Upper lobe of right lung (tissue), 1 donor: ENCODE data around the gene ADAMTSL3. TPM values are rescaled to one million over a fixed set of nuclear protein-coding genes. Genes with fewer than 3 reads are reported as not detected.
A peak's percentile ranks its signal among the peaks of the same experiment; 100 is the strongest.

Experiments used
- ATAC-seq: fragments of 200-7000 bp; cut with Tn5 transposase; one replicate; pipeline ENCODE4 v1.9.1; 2020; ENCODE audit warnings: mild to moderate bottlenecking, moderate library complexity
- DNase-seq: peaks from one replicate; pipeline ENCODE4 v3.0.0-alpha.2; 2020
- H3K27ac ChIP-seq: fragments of 200-600 bp; one replicate; pipeline ENCODE4 v1.8.0; 2022
- H3K27me3 ChIP-seq: fragments of 200-600 bp; one replicate; pipeline ENCODE4 v1.8.0; 2022; ENCODE audit warnings: mild to moderate bottlenecking
- H3K36me3 ChIP-seq: fragments of 200-600 bp; one replicate; pipeline ENCODE4 v1.8.0; 2022
- H3K4me1 ChIP-seq: fragments of 200-600 bp; one replicate; pipeline ENCODE4 v1.8.0; 2022
- H3K4me3 ChIP-seq: fragments of 200-600 bp; one replicate; pipeline ENCODE4 v1.8.0; 2022; ENCODE audit warnings: mild to moderate bottlenecking
- H3K9me3 ChIP-seq: fragments of 200-600 bp; one replicate; pipeline ENCODE4 v1.8.0; 2022
- intact Hi-C: fragments of 100-400 bp; cut with DNase I; formaldehyde crosslinking; loops from one replicate; pipeline ENCODE4 v1.11.0; 2022
- total RNA-seq: library from RNA; stranded (reverse); fragmentation: NEBNext Ultra II Directional; extraction: Animal tissue kit (Norgen Biotek cat#: 25700); gene quantifications from one replicate; pipeline ENCODE4 v1.2.1, GENCODE V29; 2021
- TF ChIP-seq, protein P1 (sequence below): fragments of 200-600 bp; IDR thresholded peaks from one replicate; pipeline ENCODE4 v1.8.0; 2022; ENCODE audit warnings: antibody characterized with exemption
- donor health status: DM: no; HTN: yes; CAD: no; lungs with severe emphysema.

The ADAMTSL3 gene
- total RNA-seq, 1 donor from 2014 or later = 26.2 TPM

GRCh38 chr15:83652626-83653204 is 1.2 kb upstream of the ADAMTSL3 start:
- Histone ChIP-seq H3K27me3 (peaks cover 12% of the 10 kb centered on the region), H3K36me3 (no peaks in the 10 kb centered on the region), H3K4me3 (no peak overlapping the region), H3K4me1 (no peaks in the 10 kb centered on the region), H3K9me3 (no peaks in the 10 kb centered on the region), H3K27ac (no peak overlapping the region)
- TF ChIP-seq, protein P1, sequence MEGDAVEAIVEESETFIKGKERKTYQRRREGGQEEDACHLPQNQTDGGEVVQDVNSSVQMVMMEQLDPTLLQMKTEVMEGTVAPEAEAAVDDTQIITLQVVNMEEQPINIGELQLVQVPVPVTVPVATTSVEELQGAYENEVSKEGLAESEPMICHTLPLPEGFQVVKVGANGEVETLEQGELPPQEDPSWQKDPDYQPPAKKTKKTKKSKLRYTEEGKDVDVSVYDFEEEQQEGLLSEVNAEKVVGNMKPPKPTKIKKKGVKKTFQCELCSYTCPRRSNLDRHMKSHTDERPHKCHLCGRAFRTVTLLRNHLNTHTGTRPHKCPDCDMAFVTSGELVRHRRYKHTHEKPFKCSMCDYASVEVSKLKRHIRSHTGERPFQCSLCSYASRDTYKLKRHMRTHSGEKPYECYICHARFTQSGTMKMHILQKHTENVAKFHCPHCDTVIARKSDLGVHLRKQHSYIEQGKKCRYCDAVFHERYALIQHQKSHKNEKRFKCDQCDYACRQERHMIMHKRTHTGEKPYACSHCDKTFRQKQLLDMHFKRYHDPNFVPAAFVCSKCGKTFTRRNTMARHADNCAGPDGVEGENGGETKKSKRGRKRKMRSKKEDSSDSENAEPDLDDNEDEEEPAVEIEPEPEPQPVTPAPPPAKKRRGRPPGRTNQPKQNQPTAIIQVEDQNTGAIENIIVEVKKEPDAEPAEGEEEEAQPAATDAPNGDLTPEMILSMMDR = no peak
- intact Hi-C loops = no loop called here
- no peak for ATAC-seq
- DNase-seq = no peak

DNA sequence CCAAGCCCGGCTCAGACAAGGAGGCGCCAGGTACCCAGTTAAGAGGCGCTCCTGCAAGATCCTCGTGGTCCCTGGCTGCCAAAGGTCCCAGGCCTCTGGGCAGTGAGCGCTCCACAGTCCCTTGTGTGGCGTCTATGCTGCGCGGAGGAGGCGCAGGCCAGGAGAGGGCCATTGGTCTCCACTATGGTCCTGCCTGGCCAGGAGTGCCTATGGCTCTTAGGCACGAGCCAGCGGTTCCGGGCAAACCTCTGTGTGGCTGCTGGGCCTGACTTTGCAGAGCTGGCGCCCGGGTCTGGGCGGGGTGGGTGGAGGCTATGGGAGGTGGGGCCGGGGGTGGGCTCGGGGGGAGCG is 660 bp upstream of the ADAMTSL3 start:
- intact Hi-C loops = no loop called here
- TF ChIP-seq, protein P1 = no peak
- DNase-seq (no peak), ATAC-seq (peak; percentile 32)
- no peaks in the 10 kb centered on the region for H3K4me1 ChIP-seq
- no peak overlapping the region for H3K27ac ChIP-seq
- H3K27me3 ChIP-seq = peaks cover 12% of the 10 kb centered on the region
- no peaks in the 10 kb centered on the region for H3K36me3 ChIP-seq
- H3K9me3 ChIP-seq = no peaks in the 10 kb centered on the region
- H3K4me3 ChIP-seq = peak overlapping the region; percentile 16

DNA sequence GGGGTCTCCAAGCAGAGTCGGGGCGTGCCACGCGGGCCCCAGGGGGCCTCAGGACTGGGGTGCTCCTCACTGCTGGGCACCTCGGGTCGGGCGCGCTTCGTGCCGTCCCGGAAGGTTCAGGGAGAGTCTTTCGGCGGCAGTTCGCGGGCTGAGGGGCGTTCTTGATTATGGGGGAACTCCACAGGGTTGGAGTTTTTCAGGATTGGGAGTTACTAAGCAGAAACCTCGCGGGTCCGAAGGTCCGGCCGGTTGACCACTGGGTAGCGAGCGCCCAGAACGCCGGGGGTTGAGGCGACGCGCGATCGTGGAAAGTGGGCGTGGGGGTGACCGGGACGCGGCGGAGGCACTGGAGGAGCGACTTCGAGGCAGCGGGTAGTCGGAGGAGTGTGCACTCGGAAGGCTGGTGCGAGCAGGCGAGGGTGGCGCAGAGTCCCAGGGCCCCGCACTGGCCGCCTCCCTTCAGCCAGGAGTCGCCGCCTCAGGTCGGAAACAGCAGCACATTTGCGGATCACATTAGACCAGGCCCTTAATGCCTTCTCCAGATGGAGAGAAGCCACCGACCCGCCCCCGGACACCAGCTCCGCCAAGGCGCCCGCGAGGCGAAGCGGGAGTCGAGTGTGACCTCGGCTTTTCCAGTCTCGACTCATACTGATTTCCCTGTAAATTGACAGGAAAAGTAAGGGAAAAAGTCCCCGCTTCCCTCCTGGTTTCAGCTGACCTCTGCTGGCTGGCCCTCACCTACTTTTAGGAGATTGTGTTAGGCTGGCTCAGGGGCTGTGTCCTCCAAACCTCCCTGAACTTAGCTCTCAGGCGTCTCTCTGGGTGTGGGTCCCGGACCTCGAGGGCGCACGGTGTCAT is 685 bp downstream of the ADAMTSL3 start:
- H3K4me3 ChIP-seq = peak overlapping the region; percentile 52
- TF ChIP-seq, protein P1 = no peak
- H3K27ac ChIP-seq = peak overlapping the region; percentile 47
- intact Hi-C loops = no loop called here
- H3K27me3 ChIP-seq = peaks cover 12% of the 10 kb centered on the region
- no peaks in the 10 kb centered on the region for H3K36me3 ChIP-seq
- ATAC-seq = peak; percentile 6
- no peaks in the 10 kb centered on the region for H3K4me1 ChIP-seq
- no peak for DNase-seq
- no peaks in the 10 kb centered on the region for H3K9me3 ChIP-seq

GRCh38 chr15:83655237-83655616 is 1.3 kb downstream of the ADAMTSL3 start:
- intact Hi-C loops = no loop called here
- Histone ChIP-seq H3K4me3 (peak overlapping the region; percentile 52), H3K36me3 (no peaks in the 10 kb centered on the region), H3K27me3 (peaks cover 12% of the 10 kb centered on the region), H3K9me3 (no peaks in the 10 kb centered on the region), H3K27ac (no peak overlapping the region), H3K4me1 (no peaks in the 10 kb centered on the region)
- TF ChIP-seq, protein P1 = no peak
- ATAC-seq = no peak
- no peak for DNase-seq

DNA sequence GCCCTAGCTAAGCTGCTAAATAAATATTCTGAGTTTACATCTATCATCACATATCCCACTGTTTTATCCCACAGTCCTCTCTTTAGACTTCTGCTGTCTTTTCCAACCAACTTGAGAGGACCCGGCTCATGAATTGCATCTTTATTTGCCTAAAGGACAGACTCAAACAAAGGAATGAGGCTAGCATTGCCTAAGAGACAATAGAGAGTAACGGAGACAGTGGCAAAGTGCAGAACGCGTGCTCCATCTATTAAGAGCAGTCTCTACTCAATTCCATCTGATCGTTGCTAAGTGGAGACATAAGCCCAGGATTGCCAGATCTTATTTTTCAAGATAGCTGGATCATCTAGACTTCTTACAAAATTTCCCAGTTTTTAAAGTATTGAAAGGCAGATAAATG is 2.3 kb downstream of the ADAMTSL3 start:
- Histone ChIP-seq H3K27me3 (peaks cover 12% of the 10 kb centered on the region), H3K27ac (no peak overlapping the region), H3K36me3 (no peaks in the 10 kb centered on the region), H3K4me3 (no peak overlapping the region), H3K9me3 (no peaks in the 10 kb centered on the region), H3K4me1 (no peaks in the 10 kb centered on the region)
- TF ChIP-seq, protein P1 = no peak
- DNase-seq (no peak), ATAC-seq (no peak)
- intact Hi-C loops = no loop called here
